Non-pigmented ciliary epithelial cell (primary cell): ENCODE results near the gene OTX1.
"Not testable (repeated sequence)": the region's sequence is repeated elsewhere in the genome, so short reads cannot be mapped to it uniquely, and the experiment has no call there.

ENCODE experiments used
- DNase-seq: peaks from one replicate; pipeline ENCODE4 v3.0.0-alpha.2; 2010; ENCODE audit warnings: low read depth

OTX1 gene

DNA sequence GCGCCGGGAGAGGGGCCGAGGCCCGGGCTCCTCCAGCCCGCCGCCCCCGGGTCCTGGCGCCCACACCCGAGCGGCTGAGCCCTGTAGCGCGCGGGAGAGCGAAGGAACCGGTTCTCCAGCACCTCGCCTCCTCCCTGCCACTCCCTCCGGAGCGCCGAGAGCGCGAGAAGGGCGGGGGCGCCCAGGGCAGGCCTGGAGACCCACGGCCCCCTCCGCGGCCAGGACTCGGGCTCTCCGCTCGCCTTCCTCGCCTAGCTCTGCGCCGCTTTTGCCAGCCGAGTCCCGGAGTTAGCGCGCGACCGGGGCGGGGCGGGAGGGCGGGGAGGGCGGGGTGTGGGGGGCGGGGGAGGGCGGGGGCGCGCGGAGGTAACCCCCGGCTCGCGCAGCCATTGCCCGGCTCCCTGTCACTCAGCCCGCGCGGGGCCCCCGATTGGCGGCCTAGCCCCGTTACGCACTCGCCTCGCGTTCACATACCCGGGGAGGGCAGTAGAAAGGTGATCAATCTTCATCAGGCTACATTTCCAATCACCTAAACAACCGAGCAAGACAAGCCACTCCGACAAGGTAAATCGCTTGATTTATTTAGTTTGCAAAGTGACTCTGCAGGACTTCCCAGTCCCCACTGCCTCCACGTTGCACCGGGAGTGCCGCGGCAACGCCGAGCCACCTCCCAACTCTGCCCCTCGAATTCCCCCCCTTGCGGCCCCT, at the start of gene OTX1:
Gene OTX1, plus strand, starts transcription at position 497 of the 708 bp plus-strand sequence. CDS start 2,161 bp downstream, outside the sequence.
- DNase-seq, result no peak

DNA sequence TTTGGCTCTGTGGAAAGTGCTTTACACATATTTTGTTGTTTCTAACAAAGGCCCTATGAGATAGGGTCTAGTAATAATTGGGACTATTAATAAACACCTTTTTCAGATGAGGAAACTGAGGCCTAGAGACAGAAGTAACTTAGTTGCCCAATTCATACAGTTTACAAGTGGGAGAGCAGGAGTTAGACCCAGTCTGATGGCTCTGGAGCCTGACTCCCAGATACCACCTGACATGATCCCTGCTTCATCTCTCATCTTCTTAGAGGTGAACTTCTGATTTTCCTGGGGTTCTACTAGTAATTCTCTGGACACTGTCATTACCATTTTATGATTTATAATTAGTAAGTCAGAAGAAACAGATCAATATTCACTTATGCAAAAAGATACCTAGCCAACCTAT, 49.1 kb upstream of the OTX1 start:
- no peak for DNase-seq

DNA sequence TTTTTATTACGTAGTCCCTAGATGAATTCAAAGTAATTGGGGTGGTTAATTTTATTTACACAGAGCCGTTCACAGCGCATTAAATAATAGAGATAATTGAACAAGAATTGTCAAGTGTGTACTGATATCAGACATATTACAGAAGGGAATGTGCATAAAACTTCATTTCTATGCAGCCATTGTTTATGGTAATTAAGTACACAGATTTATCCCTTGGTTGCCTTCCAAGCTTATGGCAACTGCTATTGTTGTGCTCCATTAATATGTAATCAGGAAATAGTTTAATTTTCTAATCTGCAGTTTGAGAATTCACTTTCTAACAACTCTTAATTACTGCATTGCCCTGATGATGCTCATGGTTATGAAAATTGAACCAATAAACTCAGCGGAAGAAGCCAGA, 47.3 kb upstream of the OTX1 start:
- DNase-seq, result no peak

DNA sequence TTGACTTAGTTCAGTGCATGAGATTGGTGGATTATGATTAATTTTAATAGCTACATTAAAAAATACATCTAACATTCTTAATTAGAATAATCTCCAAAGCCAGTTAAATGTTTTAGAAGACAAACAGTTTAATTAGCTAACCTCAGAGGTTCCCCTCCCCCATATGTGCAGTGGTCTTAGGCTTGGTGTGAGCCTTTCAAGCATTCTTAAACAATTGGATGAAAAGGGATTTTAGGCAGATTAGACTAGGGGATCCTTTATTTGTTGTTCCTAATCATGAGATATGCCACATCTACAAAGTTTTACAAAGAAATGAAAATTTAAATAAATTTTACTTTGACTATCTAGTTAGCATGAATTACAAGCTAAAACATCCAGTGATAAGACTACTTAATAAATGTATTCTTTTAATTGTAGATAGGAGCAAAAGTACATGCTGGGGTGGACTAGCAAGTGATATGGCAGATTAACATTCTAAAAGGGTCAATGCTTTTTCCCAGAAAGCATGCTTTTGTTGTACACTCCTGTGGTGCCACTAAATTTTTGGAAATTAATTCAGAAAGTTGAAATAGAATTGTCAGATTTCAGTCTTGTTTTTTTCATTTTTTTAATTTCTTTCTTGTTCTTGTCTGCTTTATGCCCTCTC, 42.7 kb upstream of the OTX1 start:
- DNase-seq, result no peak

DNA sequence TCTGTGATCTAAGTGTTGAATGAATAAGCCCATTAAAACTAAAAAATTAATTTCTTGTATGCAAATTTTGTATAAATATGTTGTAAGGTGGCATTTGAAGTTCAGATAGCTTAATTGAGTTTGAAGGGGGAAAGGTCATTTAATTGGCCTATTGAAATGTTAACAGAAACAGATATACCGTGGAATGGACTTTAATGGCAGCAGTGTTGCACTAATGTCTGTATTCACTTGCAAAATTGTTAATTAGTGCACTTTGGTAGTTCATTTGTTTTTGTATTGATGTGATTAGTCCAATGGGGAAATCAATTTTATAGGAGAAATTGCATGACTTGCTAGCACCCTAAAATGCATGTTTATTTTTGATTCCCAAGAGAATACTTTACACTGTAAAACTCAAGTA, 41.8 kb upstream of the OTX1 start:
- DNase-seq, result no peak

DNA sequence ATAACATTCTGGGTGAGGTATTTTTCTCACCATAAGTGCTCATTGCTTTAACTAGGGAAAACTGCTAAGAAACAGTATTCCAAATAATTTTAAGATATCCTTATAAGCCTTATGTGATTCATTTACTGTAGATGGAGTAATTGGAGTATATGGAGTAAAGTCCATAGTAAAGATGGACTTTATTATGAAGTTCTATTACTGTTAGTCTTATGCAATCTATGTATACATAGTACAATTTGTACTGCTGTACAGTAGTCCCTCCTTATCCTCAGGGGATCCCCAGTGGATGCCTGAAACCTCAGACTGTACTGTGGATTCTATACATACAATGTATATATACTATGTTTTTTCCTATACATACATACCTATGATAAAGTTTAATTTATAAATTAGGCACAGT, 41.1 kb upstream of the OTX1 start:
- no peak for DNase-seq

DNA sequence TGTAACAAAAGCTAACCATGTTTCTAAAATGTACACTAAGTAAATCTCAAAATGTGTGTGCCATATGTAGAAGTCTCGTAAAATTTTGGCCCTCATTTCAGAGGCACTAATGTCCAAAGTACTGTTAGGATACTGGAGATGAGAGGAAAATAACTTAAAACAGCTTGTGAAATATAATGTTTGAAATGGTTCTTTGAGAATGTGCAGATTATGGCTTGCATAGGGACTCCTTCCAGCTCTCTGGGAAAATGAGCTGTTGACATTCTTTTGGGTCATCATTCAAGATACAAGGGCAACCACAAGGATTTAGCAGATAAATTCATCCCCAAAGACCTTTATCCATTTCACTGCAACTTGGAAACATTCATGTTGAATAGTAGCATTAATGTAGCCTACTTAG, 38.1 kb upstream of the OTX1 start:
- no peak for DNase-seq

DNA sequence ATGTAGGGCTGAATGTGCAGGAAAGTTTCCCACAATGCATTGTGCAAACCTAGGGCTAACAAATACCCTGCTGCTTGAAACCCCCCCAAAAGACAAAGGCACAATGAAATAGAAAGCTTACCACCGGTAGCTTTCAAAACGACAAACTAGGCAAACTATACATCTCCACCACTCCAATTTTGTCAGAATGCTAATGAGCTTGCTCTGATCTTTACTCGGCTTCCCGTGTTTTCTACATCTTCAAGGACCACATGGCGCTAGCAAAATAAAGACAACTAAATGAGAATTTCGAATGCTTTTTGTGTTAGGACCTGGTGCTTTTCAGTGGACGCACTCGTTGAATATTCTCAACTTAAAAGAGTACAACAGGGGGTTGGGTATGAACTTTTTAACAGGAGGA, 37.2 kb upstream of the OTX1 start:
- no peak for DNase-seq

DNA sequence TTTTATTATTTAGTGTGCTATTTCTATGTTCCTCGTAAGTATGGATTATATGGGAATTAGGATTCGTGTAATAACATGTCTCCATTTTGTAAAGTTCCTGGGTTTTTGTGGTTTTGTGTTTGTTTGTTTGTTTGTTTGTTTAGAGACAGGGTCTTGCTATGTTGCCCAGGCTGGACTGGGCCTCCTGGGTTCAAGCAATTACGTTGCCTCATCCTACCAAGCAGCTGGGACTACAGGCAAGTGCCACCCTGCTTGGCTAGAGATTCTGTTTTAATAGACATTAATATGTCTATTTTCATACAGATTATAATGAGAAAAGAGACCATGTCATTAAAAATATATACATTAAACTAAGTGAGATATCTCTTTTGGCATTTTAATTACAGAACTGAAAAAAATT, 35.2 kb upstream of the OTX1 start:
- no peak for DNase-seq

DNA sequence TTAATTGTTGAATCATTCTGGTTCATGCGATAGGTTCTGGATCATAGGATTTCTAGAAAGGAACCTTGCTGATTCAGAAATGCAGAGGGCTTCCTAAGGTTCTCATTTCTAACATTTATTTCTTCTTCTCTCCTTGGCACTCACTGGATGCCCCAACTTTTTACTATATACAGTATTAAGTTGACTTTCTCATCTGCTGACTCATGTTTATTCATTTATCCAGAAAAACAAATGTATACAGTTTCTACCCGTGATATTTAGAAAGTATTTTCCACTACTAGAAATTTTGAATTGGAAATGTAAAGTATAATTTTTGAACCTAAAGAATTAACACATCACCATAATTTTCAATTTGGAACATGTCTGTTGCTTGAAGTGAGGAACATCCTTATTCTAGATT, 32.2 kb upstream of the OTX1 start:
- no peak for DNase-seq

DNA sequence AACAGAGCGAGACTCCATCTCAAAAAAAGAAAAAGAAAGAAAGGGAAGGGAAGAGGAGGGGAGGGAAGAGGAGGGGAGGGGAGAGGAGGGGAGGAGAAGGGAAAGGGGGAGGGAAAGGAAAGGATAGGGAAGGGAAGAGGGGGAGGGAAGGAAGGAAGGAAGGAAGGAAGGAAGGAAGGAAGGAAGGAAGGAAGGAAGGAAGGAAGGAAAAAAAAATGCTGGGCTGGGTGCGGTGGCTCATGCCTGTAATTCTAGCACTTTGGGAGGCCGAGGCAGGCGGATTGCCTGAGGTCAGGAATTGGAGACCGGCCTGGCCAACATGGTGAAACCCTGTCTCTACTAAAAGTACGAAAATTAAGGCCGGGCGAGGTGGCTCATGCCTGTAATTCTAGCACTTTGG, 30.9 kb upstream of the OTX1 start:
- DNase-seq, result not testable (repeated sequence)

DNA sequence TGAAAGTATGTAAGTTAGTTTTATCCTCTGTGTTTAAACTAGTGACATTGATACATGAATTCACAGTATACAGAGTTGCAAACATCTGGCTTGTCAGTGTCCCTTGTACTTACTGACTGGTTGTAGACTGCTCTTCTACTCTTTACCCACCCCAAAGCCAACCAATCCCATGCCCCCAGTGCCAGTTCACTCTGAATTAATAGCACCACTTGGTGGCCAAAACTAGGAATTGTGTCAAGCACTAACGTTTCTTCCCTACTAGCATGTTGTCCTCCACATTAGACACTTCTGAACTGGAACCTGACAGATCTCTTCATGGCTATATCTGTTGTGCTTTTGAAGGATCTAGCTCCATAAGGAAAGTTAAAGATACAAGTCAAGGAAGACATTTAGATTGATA, 27.2 kb upstream of the OTX1 start:
- no peak for DNase-seq

DNA sequence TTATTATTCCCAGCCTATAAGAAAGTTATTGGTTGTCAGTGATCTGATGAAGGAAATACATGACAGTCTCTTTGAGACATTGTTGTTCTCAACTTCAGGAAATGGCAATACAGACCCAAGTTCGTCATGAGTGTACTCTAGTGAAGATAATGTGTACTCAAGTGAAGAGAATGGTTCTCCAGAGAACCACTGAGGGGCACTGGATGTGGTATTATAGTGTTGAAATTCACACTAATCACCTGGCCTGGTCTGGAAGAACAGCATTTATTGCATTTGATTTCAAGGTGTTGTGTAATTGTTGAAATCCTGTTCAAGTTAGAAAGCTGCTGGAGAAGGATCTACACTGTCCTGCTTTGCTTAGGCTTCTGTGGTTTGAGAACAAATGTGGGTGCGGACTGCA, 23.4 kb upstream of the OTX1 start:
- no peak for DNase-seq

DNA sequence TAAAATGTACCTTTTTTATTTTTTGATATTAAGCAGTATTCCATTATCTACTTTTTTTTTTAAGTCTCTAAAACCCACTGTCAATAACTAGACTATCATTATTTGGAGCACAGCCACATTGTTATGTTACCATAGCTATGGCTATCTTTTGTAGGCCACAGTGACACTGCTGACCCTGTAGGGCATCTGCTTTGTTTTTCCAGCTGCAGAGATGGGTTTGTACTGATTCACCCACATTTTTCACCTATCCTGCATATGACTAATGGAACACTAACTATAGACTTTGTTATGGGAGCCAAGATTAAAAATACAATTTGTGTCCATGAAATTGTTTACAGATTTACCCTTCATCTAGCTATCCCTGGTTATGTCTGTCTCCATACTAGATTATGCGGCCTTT, 21.6 kb upstream of the OTX1 start:
- DNase-seq, result peak; percentile 48

DNA sequence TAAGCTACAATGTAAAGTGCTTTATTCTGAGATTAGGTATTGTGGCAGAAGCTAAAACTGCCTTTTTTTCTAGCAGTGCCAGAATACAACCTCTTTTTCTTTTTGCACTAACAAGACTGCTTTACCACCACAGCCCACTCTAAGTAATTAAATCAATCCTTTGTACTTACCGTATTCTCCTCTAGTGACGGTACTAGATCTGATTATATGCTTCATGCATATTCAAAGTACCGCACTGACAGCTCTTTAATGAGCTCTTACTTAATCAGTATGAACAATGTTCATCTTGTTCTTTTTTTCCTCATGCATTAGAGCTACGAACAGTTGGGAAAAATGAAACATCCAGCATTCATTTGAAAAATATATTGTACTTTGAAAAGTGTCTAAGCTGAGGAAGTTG, 16.1 kb upstream of the OTX1 start:
- DNase-seq, result no peak

DNA sequence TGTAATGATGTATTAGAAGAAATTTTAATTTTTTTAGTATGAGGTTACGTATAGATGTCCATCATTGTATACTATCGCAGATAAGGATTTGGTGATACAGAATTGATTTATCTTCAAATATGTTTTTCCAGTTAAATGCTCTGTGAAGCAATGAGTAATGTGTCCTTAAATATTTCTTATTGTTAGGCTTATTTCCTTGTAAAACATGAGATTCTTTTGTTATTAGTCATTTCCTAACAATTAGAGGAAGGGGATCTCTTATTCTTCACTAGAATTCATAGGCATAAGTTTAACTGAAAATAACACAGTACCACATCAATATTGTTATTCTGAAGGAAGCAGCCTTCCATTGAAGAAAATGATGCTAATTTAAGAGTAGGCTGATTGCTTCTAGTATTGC, 15.5 kb upstream of the OTX1 start:
- DNase-seq, result no peak

DNA sequence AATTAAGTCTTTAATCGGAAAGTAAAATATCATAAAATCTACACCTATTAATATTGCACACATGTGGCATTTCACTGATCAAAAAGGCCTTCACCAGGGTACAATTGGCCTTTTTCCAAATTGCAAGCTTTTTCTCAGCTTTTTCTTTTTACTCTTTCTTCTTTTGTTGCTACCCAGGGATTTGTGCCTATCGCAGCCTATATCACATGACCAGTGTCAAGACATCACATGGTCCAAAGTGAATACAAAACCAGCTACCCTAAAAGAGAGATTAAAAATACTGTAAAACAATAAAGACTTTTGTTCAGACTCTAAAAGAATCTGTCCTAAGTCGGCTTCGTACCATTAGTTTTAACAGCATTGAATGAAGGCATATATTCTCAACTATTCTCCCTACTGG, 15.0 kb upstream of the OTX1 start:
- no peak for DNase-seq

DNA sequence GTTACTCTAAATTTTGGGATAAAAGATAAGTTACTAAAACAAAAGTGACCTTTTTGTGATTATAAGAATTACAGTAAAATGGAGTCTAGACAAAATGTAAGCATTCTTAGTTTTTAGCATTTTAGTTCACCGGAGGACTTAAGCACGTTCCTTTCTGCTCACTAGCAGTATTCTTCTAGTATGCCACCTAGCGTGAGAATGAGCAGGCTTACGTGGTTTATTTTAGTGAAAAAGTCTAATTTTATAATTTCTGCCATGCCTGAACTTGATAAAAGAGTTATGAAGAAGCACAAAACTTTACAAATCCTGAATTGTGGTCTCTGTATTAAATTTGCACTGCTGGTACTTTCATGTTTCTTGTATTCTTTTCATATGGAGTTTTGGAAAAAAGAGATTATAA, 12.6 kb upstream of the OTX1 start:
- DNase-seq, result no peak

DNA sequence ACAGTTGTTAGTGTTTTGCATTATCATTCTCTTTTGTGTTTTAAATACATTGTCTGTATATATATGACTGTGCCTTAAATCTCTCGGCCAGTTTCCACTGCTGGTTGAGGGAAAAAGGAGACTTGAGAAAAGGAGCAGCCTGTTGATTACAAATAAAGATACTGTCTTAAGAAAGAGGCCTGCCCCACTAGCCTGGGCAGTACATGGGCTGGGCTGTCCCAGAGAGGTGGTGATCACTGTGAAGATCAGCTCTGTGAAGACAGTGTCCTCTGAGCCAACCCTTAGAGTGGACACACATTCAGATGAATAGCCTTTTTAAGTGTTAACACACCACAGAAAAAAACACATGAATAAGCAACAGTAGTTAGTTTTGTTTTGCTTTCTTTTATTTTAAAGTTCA, 10.0 kb upstream of the OTX1 start:
- DNase-seq, result no peak

DNA sequence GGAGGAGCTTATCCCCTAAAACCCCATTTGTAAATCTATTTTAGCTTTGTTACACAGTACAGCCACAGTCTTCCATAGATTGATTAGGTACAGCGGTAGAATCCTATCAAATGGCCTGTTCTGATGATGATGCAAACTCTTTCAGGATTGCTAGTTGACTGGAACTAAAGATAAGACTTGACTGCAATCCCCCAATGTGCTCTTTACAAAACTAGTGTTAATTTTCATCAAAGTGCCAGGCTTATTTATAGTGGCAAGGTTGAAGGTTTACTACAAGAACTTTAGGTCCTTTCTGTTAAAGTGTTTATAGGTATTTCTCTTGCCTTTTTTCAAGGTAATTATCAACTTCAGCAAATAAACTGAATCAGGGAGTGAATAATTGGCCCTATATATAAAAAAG, 9.0 kb upstream of the OTX1 start:
- no peak for DNase-seq

DNA sequence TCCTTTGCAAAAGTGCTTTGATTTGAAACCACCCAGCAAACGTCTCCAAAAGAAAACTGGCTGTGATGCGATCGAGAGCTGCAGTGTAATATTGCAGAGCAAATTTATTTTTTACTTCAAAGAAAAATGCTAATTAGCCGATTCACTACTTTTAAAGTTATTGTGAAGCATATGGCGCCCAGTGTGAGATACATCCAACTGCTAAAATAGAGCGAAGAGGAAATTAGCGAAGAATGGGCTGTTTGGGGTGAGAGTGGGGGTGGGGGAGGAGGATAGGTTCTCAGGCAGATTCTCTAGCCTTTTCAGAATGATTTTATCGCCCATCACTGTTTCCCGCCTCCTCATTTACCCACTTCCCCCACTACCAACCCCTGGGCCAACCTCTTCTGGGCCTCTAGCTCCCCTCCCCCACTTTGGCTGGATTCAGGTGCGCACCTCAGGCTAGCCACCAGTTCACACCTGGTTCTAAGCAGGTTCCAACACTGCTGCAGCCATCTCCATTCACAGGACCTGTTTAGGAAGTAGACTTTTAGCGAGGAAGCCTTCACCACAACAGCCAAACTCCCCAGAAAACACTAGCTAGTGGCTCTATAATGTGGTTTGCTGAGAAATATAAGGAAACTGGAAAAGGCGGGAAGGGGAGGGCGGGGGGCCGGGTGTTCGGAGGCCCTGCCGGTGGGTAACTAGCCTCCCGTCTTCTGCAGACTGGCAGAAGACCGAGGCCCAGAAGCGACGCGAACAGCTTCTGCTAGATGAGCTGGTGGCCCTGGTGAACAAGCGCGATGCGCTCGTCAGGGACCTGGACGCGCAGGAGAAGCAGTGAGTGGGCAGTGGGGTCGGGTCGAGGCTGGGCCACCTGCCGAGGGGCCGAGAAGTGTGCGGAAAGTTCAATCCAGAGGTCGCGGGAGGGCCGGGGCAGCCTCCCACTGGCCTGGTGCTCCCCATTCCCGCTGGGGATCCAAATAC, 6.0 kb upstream of the OTX1 start:
- no peak for DNase-seq

DNA sequence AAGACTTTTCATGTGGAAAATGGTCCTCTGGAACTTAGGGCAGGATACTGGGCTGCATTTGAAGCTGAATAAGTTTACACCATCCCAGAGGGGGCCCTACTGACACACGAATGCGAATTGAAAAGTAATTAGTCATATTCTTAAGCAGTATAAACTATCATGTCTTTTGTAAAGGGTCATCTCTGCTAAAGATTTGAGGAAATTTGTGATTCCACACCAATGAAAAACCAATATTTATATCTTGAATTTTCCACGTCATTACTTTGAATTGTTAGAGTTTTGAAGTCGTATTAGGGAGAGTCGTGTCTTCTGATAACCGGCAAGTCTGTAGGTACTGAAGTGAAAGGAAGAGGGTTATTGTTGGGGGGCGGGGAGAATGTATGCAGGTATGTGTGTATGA, 4.1 kb upstream of the OTX1 start:
- no peak for DNase-seq

DNA sequence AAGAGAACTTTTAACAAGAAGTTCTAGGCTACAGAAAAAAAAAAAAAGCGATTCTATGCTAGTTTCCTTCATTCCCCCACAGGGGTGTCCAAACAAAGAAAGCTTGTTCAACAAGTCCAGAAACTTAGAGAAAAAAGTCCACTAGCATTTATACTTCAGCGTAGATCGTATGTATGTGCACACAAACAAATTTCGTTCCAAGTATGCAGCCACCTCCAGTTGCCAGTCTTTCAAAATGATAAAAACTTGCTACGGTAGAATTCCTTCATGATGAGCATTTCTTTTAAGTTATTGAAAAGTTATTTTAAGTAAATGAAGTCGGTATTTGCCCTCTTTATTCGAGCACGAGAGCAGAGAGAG, 3.7 kb upstream of the OTX1 start:
- no peak for DNase-seq
